HG02885 (cell line): ENCODE measurements around the gene CDH3.

Source experiments
- ATAC-seq: cut with Tn5 transposase; IDR thresholded peaks from one replicate; pipeline ENCODE4 v1.9.1; 2021; ENCODE audit warnings: mild to moderate bottlenecking; ENCODE audit not compliant: unreplicated experiment, poor library complexity

The CDH3 gene

GRCh38 chr16:68646953-68647659 lies 2.0 kb downstream of the CDH3 start:
- ATAC-seq, result no peak

- ATAC-seq, result no peak
Observed at GRCh38 chr16:68651136-68651535, 6.0 kb downstream of the CDH3 start.

- no peak for ATAC-seq
Observed at GRCh38 chr16:68652659-68653058, 7.5 kb downstream of the CDH3 start.

- no peak for ATAC-seq
Observed at GRCh38 chr16:68655806-68656205, 10.7 kb downstream of the CDH3 start.

- ATAC-seq, result no peak
Observed at GRCh38 chr16:68656751-68657150, 11.6 kb downstream of the CDH3 start.

GRCh38 chr16:68658341-68658973 lies 13.3 kb downstream of the CDH3 start:
- no peak for ATAC-seq

GRCh38 chr16:68658974-68659360 lies 13.9 kb downstream of the CDH3 start:
- ATAC-seq, result no peak

- no peak for ATAC-seq
Observed at GRCh38 chr16:68659412-68660358, 14.6 kb downstream of the CDH3 start.

- ATAC-seq, result no peak
Observed at GRCh38 chr16:68660359-68660795, 15.3 kb downstream of the CDH3 start.

GRCh38 chr16:68662035-68662434 lies 16.9 kb downstream of the CDH3 start:
- no peak for ATAC-seq

GRCh38 chr16:68664297-68664696 lies 19.2 kb downstream of the CDH3 start:
- ATAC-seq, result no peak

GRCh38 chr16:68665501-68665900 lies 20.4 kb downstream of the CDH3 start:
- ATAC-seq, result no peak

GRCh38 chr16:68668266-68668665 lies 23.2 kb downstream of the CDH3 start:
- ATAC-seq, result no peak

- no peak for ATAC-seq
Observed at GRCh38 chr16:68676113-68676860, 31.2 kb downstream of the CDH3 start.

- no peak for ATAC-seq
Observed at GRCh38 chr16:68681038-68681437, 35.9 kb downstream of the CDH3 start.

GRCh38 chr16:68685685-68686478 lies 40.8 kb downstream of the CDH3 start:
- no peak for ATAC-seq

- no peak for ATAC-seq
Observed at GRCh38 chr16:68686905-68687304, 41.8 kb downstream of the CDH3 start.

GRCh38 chr16:68689921-68690320 lies 44.8 kb downstream of the CDH3 start:
- ATAC-seq, result no peak

GRCh38 chr16:68695575-68695974 lies 50.5 kb downstream of the CDH3 start:
- no peak for ATAC-seq

GRCh38 chr16:68696514-68696913 lies 51.4 kb downstream of the CDH3 start:
- no peak for ATAC-seq
